K562 (cell line): ENCODE results near the gene VBP1. TPM values are rescaled to one million over a fixed set of nuclear protein-coding genes. Genes with fewer than 3 reads are reported as not detected.

ENCODE experiments used
- ATAC-seq: fragments of 200-7000 bp; cut with Tn5 transposase; 3 replicates; pipeline ENCODE4 v1.9.1; 2020; ENCODE audit warnings: moderate library complexity
- BruUV-seq: library from RNA; stranded (reverse); fragments of 400-500 nt; replicated peaks from 2 replicates; lab custom pipeline; 2021; lab: Mats Ljungman, UMichigan
- CTCF ChIA-PET: fragments of 300-600 bp; formaldehyde crosslinking; extraction: SDS; loops from one replicate; lab custom pipeline; 2021; ENCODE audit warnings: low intra/inter-chr PET ratio; lab: Yijun Ruan, JAX
- POLR2A ChIA-PET: fragments of 300-600, 350-650 bp; sonication (Branson Sonifier 250); formaldehyde crosslinking; extraction: SDS; loops from one replicate; lab custom pipeline; 2021; ENCODE audit warnings: antibody characterized with exemption, inconsistent platforms; lab: Yijun Ruan, JAX
- DNase-seq, 4 experiments: peaks; one replicate each; pipeline versions ENCODE4 v3.0.0 to v3.0.0-alpha.2; 2011 to 2018; ENCODE audit warnings: low spot score in 3 of 4, mixed read lengths in 3 of 4; ENCODE audit errors: extremely low read depth in 1 of 4
- FAIRE-seq: peaks from 2 replicates; lab custom pipeline; 2011; peaks lifted over from hg19 to GRCh38; lab: Jason Lieb, UNC
- H2AFZ ChIP-seq: 2 replicates; pipeline ENCODE4 v1.6.0; 2011; ENCODE audit warnings: low read depth, low read length, control low read depth, inconsistent platforms
- H3K27ac ChIP-seq: fragments of 200-600 bp; 3 replicates; pipeline ENCODE4 v1.8.0; 2011; ENCODE audit warnings: low read depth, mild to moderate bottlenecking, control low read depth, inconsistent platforms, low read length, moderate library complexity, mixed read lengths; ENCODE audit errors: extremely low read depth
- H3K27me3 ChIP-seq, 2 experiments: fragments of 300-600 bp in 1 of 2; 2 replicates in 1 of 2; 3 replicates in 1 of 2; pipeline versions ENCODE4 v1.6.0 to v1.8.0; 2011; ENCODE audit warnings: inconsistent platforms in 2 of 2, low read length in 2 of 2, mild to moderate bottlenecking in 1 of 2, mixed read lengths in 1 of 2, moderate library complexity in 1 of 2; ENCODE audit not compliant: control insufficient read depth in 2 of 2, insufficient read depth in 2 of 2
- H3K36me3 ChIP-seq: fragments of 300-600 bp; 3 replicates; pipeline ENCODE4 v1.8.0; 2011; ENCODE audit warnings: mild to moderate bottlenecking, low read length, inconsistent platforms; ENCODE audit not compliant: control insufficient read depth, insufficient read depth
- H3K4me1 ChIP-seq, 2 experiments: fragments of 200-600 bp in 1 of 2; replicated peaks in 1 of 2; 2 replicates in 1 of 2; 3 replicates in 1 of 2; pipeline versions ENCODE4 v1.5.1 to v1.8.0; 2011; ENCODE audit warnings: inconsistent platforms in 2 of 2, low read length in 2 of 2, mild to moderate bottlenecking in 1 of 2, mixed read lengths in 1 of 2, moderate library complexity in 1 of 2; ENCODE audit not compliant: control insufficient read depth in 2 of 2, insufficient read depth in 2 of 2
- H3K4me2 ChIP-seq: 2 replicates; pipeline ENCODE4 v1.6.1; 2011; ENCODE audit warnings: low read length, control low read depth, inconsistent platforms, mixed read lengths; ENCODE audit not compliant: insufficient read depth
- H3K4me3 ChIP-seq: fragments of 200-600 bp; sonication (generic), shearing (Covaris generic); 2 replicates; pipeline ENCODE4 v1.5.1; 2016; ENCODE audit warnings: control low read depth, inconsistent platforms
- H3K79me2 ChIP-seq: fragments of 200-600 bp; 3 replicates; pipeline ENCODE4 v1.8.0; 2011; ENCODE audit warnings: low read length, inconsistent platforms; ENCODE audit not compliant: control insufficient read depth, insufficient read depth
- H3K9ac ChIP-seq, 2 experiments: 2 replicates each; pipeline versions ENCODE4 v1.6.0 to v1.6.1; 2011; ENCODE audit warnings: low read depth in 2 of 2, low read length in 2 of 2, control low read depth in 1 of 2, inconsistent platforms in 1 of 2, mild to moderate bottlenecking in 1 of 2, mixed read lengths in 1 of 2; ENCODE audit not compliant: insufficient read depth in 1 of 2
- H3K9me1 ChIP-seq: one replicate; pipeline ENCODE4 v1.6.0; 2011; ENCODE audit warnings: inconsistent platforms, mild to moderate bottlenecking, low read length, moderate library complexity; ENCODE audit not compliant: control insufficient read depth, insufficient read depth
- H3K9me3 ChIP-seq: replicated peaks from 2 replicates; pipeline ENCODE4 v1.5.1; 2011; ENCODE audit warnings: low read depth, low read length, inconsistent platforms; ENCODE audit not compliant: control insufficient read depth, insufficient read depth
- H4K20me1 ChIP-seq: replicated peaks from 2 replicates; pipeline ENCODE4 v1.6.1; 2011; ENCODE audit warnings: low read length, inconsistent platforms, mixed read lengths; ENCODE audit not compliant: control insufficient read depth, insufficient read depth
- EWSR1 ChIP-seq: fragments of 450-650 bp; IDR thresholded peaks from 2 replicates; pipeline ENCODE4 v1.6.1; 2018; ENCODE audit warnings: borderline replicate concordance, mild to moderate bottlenecking, low read depth, moderate library complexity; ENCODE audit not compliant: partially characterized antibody
- FOXJ3 ChIP-seq: sonication (generic); formaldehyde crosslinking; IDR thresholded peaks from 2 replicates; pipeline ENCODE4 v1.4.0; 2020; ENCODE audit warnings: mild to moderate bottlenecking, missing genetic modification reagents
- MAFF ChIP-seq: IDR thresholded peaks from 2 replicates; pipeline ENCODE4 v1.6.1; 2012; ENCODE audit warnings: low read length, improper control_type of control experiment
- SAFB2 ChIP-seq: fragments of 200-400 bp; formaldehyde crosslinking; IDR thresholded peaks from 2 replicates; pipeline ENCODE4 v1.6.1; 2018; ENCODE audit warnings: borderline replicate concordance, low read length, low read depth, moderate library complexity; ENCODE audit not compliant: severe bottlenecking
- SMAD4 ChIP-seq: fragments of 250-450 bp; sonication (Bioruptor Pico); conservative IDR thresholded peaks from 2 replicates; pipeline ENCODE4 v1.8.0; 2021; ENCODE audit warnings: inconsistent platforms, mild to moderate bottlenecking, moderate library complexity
- THRAP3 ChIP-seq: fragments of 450-650 bp; IDR thresholded peaks from 2 replicates; pipeline ENCODE4 v1.6.1; 2016; ENCODE audit warnings: mild to moderate bottlenecking, inconsistent platforms, borderline replicate concordance
- XRCC3 ChIP-seq: fragments of 450-650 bp; IDR thresholded peaks from 2 replicates; pipeline ENCODE4 v1.6.1; 2017; ENCODE audit warnings: mild to moderate bottlenecking, moderate library complexity
- ZNF282 ChIP-seq: sonication (generic); formaldehyde crosslinking; IDR thresholded peaks from 2 replicates; pipeline ENCODE4 v1.8.1; 2023; ENCODE audit warnings: missing genetic modification reagents
- ZNF408 ChIP-seq: fragments of 250-450 bp; sonication (Bioruptor Pico); IDR thresholded peaks from 2 replicates; pipeline ENCODE4 v1.4.0; 2020; ENCODE audit warnings: low read depth, mild to moderate bottlenecking, moderate library complexity
- WGBS: fragments of 100-300 bp; shearing (Covaris generic); methylation state at CpG from one replicate; pipeline ENCODE4 v1.1.6; 2016; ENCODE audit warnings: low coverage, mixed read lengths; ENCODE audit not compliant: insufficient coverage; ENCODE audit errors: missing lambda C conversion rate; 5-methylcytosine and 5-hydroxymethylcytosine counted together
- in situ Hi-C: fragments of 300-500 bp; cut with MboI; formaldehyde crosslinking; loops from 4 replicates; pipeline ENCODE4 v1.15.0; 2018; ENCODE audit warnings: inconsistent platforms, mixed read lengths
- intact Hi-C: fragments of 100-400 bp; cut with micrococcal nuclease; formaldehyde crosslinking; loops from 2 replicates; pipeline ENCODE4 v1.14.2; 2022
- polyA plus RNA-seq, 8 experiments: library from polyadenylated mRNA; depleted of rRNA in 4 of 8; stranded (reverse) in 5 of 8; unstranded in 3 of 8; fragments of >200 nt; fragmentation: Nextera tagmentation in 2 of 8; fragmentation: Illumina TruSeq in 1 of 8; extraction: Ambion mirVana in 2 of 8; extraction: Trizol in 1 of 8; gene quantifications; 2 replicates each; pipeline versions ENCODE4 v1.2.1 to v1.2.3, GENCODE V29; 2011 to 2014; ENCODE audit warnings: inconsistent platforms in 1 of 8, missing spikeins in 1 of 8
- total RNA-seq, 7 experiments: library from RNA; depleted of rRNA in 6 of 7; stranded (reverse); fragments of >200 nt in 6 of 7; fragmentation: Illumina TruSeq in 2 of 7; extraction: Trizol in 2 of 7; gene quantifications; 2 replicates each; pipeline versions ENCODE4 v1.2.1 to v1.2.3, GENCODE V29; 2011 to 2021; ENCODE audit warnings: low replicate concordance in 1 of 7
- TF ChIP-seq, protein P1 (sequence below): sonication (generic); formaldehyde crosslinking; IDR thresholded peaks from 2 replicates; pipeline ENCODE4 v1.8.0; 2022; ENCODE audit warnings: missing genetic modification reagents, mild to moderate bottlenecking, borderline replicate concordance
- TF ChIP-seq, protein P2 (sequence below): IDR thresholded peaks from 2 replicates; pipeline ENCODE4 v1.6.1; 2016; ENCODE audit warnings: missing genetic modification characterization, missing compliant biosample characterization
- TF ChIP-seq, protein P3 (sequence below): fragments of 450-650 bp; IDR thresholded peaks from 2 replicates; pipeline ENCODE4 v1.6.1; 2014; ENCODE audit warnings: low read depth, mild to moderate bottlenecking, moderate library complexity, borderline replicate concordance
- TF ChIP-seq, protein P4 (sequence below): IDR thresholded peaks from 2 replicates; pipeline ENCODE4 v1.6.1; 2012; ENCODE audit warnings: low read depth, low read length, improper control_type of control experiment, borderline replicate concordance
- TF ChIP-seq, protein P5 (sequence below): fragments of 450-650 bp; IDR thresholded peaks from 2 replicates; pipeline ENCODE4 v1.7.0; 2016; ENCODE audit warnings: borderline replicate concordance

Gene VBP1
- total and polyA plus RNA-seq, 9 of the 15 experiments (the other 6 are each of a cell fraction or from before 2014, with no cell fraction given), result 83.2 to 263 (median 151) TPM

DNA sequence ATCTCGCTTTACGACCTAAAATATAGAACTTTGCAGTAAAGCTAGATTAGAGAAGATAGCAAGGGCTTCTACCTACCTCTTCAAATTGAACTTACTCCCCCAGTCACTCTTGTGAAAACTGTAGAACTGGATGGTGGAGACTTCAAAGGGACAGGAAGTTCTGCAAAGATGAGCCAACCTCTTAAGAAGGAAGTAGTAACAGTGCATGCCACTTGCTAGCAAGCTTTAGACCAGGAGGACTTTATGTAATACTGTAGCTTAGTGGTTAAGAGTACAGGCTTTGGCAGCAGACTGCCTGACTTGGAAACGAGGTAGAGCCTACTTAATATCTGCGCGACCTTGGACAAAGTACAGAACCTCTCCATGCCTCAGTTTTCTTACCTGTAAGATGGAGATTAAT, 27.5 kb upstream of the VBP1 start:
- POLR2A ChIA-PET, result no interaction called here
- intact Hi-C loops, result no loop called here
- no peak for ATAC-seq
- DNase-seq, result no peak
- no peak overlapping the region for H2AFZ ChIP-seq
- TF ChIP-seq, protein P1, sequence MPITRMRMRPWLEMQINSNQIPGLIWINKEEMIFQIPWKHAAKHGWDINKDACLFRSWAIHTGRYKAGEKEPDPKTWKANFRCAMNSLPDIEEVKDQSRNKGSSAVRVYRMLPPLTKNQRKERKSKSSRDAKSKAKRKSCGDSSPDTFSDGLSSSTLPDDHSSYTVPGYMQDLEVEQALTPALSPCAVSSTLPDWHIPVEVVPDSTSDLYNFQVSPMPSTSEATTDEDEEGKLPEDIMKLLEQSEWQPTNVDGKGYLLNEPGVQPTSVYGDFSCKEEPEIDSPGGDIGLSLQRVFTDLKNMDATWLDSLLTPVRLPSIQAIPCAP (CRISPR knock-in tag), result no peak
- TF ChIP-seq, protein P2, sequence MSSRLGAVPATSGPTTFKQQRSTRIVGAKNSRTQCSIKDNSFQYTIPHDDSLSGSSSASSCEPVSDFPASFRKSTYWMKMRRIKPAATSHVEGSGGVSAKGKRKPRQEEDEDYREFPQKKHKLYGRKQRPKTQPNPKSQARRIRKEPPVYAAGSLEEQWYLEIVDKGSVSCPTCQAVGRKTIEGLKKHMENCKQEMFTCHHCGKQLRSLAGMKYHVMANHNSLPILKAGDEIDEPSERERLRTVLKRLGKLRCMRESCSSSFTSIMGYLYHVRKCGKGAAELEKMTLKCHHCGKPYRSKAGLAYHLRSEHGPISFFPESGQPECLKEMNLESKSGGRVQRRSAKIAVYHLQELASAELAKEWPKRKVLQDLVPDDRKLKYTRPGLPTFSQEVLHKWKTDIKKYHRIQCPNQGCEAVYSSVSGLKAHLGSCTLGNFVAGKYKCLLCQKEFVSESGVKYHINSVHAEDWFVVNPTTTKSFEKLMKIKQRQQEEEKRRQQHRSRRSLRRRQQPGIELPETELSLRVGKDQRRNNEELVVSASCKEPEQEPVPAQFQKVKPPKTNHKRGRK (tag), result no peak
- TF ChIP-seq, protein P3, sequence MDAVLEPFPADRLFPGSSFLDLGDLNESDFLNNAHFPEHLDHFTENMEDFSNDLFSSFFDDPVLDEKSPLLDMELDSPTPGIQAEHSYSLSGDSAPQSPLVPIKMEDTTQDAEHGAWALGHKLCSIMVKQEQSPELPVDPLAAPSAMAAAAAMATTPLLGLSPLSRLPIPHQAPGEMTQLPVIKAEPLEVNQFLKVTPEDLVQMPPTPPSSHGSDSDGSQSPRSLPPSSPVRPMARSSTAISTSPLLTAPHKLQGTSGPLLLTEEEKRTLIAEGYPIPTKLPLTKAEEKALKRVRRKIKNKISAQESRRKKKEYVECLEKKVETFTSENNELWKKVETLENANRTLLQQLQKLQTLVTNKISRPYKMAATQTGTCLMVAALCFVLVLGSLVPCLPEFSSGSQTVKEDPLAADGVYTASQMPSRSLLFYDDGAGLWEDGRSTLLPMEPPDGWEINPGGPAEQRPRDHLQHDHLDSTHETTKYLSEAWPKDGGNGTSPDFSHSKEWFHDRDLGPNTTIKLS, result no peak
- TF ChIP-seq, protein P4, sequence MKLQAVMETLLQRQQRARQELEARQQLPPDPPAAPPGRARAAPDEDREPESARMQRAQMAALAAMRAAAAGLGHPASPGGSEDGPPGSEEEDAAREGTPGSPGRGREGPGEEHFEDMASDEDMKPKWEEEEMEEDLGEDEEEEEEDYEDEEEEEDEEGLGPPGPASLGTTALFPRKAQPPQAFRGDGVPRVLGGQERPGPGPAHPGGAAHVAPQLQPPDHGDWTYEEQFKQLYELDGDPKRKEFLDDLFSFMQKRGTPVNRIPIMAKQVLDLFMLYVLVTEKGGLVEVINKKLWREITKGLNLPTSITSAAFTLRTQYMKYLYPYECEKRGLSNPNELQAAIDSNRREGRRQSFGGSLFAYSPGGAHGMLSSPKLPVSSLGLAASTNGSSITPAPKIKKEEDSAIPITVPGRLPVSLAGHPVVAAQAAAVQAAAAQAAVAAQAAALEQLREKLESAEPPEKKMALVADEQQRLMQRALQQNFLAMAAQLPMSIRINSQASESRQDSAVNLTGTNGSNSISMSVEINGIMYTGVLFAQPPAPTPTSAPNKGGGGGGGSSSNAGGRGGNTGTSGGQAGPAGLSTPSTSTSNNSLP, result no peak
- TF ChIP-seq EWSR1 (no peak), ZNF282 (CRISPR knock-in tag) (no peak), FOXJ3 (CRISPR knock-in tag) (no peak), THRAP3 (no peak), XRCC3 (no peak), ZNF408 (CRISPR knock-in tag) (no peak), SMAD4 (CRISPR knock-in tag) (no peak), MAFF (no peak), SAFB2 (no peak)
- TF ChIP-seq, protein P5, sequence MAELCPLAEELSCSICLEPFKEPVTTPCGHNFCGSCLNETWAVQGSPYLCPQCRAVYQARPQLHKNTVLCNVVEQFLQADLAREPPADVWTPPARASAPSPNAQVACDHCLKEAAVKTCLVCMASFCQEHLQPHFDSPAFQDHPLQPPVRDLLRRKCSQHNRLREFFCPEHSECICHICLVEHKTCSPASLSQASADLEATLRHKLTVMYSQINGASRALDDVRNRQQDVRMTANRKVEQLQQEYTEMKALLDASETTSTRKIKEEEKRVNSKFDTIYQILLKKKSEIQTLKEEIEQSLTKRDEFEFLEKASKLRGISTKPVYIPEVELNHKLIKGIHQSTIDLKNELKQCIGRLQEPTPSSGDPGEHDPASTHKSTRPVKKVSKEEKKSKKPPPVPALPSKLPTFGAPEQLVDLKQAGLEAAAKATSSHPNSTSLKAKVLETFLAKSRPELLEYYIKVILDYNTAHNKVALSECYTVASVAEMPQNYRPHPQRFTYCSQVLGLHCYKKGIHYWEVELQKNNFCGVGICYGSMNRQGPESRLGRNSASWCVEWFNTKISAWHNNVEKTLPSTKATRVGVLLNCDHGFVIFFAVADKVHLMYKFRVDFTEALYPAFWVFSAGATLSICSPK, result no peak
- H3K79me2 ChIP-seq, result no peaks in the 10 kb centered on the region
- no peaks in the 10 kb centered on the region for H3K4me1 ChIP-seq
- H3K27ac ChIP-seq, result no peak overlapping the region
- no peak overlapping the region for H3K9ac ChIP-seq
- H3K9me1 ChIP-seq, result no peaks in the 10 kb centered on the region
- no peaks in the 10 kb centered on the region for H3K27me3 ChIP-seq
- in situ Hi-C loops, result no loop called here
- no TSS peak for BruUV-seq
- CTCF ChIA-PET, result no interaction called here
- FAIRE-seq, result no peak
- no peak overlapping the region for H3K4me2 ChIP-seq
- H3K9me3 ChIP-seq, result no peaks in the 10 kb centered on the region
- WGBS, result 35% methylated on average over 5 of the region's 5 CpGs
- no peak overlapping the region for H3K4me3 ChIP-seq
- H4K20me1 ChIP-seq, result no peaks in the 10 kb centered on the region
- no peaks in the 10 kb centered on the region for H3K36me3 ChIP-seq
